IMR-90 (cell line): ENCODE results near the gene XDH. TPM values are rescaled to one million over a fixed set of nuclear protein-coding genes. Genes with fewer than 3 reads are reported as not detected.

ENCODE experiments used
- ATAC-seq: fragments of 200-7000 bp; cut with Tn5 transposase; 2 replicates; pipeline ENCODE4 v1.9.1; 2020; ENCODE audit warnings: low read depth, mild to moderate bottlenecking, moderate library complexity
- BruUV-seq: library from RNA; stranded (reverse); fragments of 400-500 nt; replicated peaks from 2 replicates; lab custom pipeline; 2021; lab: Mats Ljungman, UMichigan
- CTCF ChIA-PET: fragments of 300-600 bp; formaldehyde crosslinking; extraction: SDS; loops from one replicate; lab custom pipeline; 2021; ENCODE audit warnings: antibody characterized with exemption; lab: Yijun Ruan, JAX
- POLR2A ChIA-PET: fragments of 300-600 bp; sonication (Branson Sonifier 250); formaldehyde crosslinking; loops from one replicate; lab custom pipeline; 2022; ENCODE audit warnings: antibody characterized with exemption; ENCODE audit not compliant: unreplicated experiment; lab: Charles Lee
- DNase-seq: peaks from one replicate; pipeline ENCODE4 v3.0.0; 2013
- H2AFZ ChIP-seq: replicated peaks from 2 replicates; pipeline ENCODE3; 2013; ENCODE audit warnings: low read length, mild to moderate bottlenecking; ENCODE audit not compliant: poor library complexity
- H2AK5ac ChIP-seq: 2 replicates; pipeline ENCODE4 v1.6.1; 2013; ENCODE audit warnings: low read depth, low read length, inconsistent platforms
- H2AK9ac ChIP-seq: replicated peaks from 2 replicates; pipeline ENCODE3; 2013; ENCODE audit warnings: mild to moderate bottlenecking, low read depth, low read length, moderate library complexity; ENCODE audit not compliant: poor library complexity
- H2BK120ac ChIP-seq: 2 replicates; pipeline ENCODE4 v1.6.1; 2013; ENCODE audit warnings: low read depth, low read length, inconsistent platforms
- H2BK15ac ChIP-seq: 3 replicates; pipeline ENCODE4 v1.6.1; 2013; ENCODE audit warnings: low read depth, low read length, inconsistent platforms
- H2BK20ac ChIP-seq: 2 replicates; pipeline ENCODE4 v1.6.1; 2013; ENCODE audit warnings: low read depth, mild to moderate bottlenecking, inconsistent platforms, low read length, moderate library complexity
- H2BK5ac ChIP-seq: 2 replicates; pipeline ENCODE4 v1.6.1; 2013; ENCODE audit warnings: mild to moderate bottlenecking, low read depth, low read length, inconsistent platforms; ENCODE audit not compliant: poor library complexity, severe bottlenecking
- H3K14ac ChIP-seq: replicated peaks from 2 replicates; pipeline ENCODE4 v1.6.1; 2013; ENCODE audit warnings: low read depth, low read length, inconsistent platforms
- H3K18ac ChIP-seq: 2 replicates; pipeline ENCODE4 v1.6.1; 2013; ENCODE audit warnings: low read depth, low read length, control low read depth
- H3K23ac ChIP-seq: 2 replicates; pipeline ENCODE4 v1.6.1; 2013; ENCODE audit warnings: low read depth, low read length, inconsistent platforms
- H3K27ac ChIP-seq: 2 replicates; pipeline ENCODE4 v1.5.1; 2013; ENCODE audit warnings: mild to moderate bottlenecking, control low read depth, low read length; ENCODE audit not compliant: insufficient read depth
- H3K27me3 ChIP-seq: 2 replicates; pipeline ENCODE4 v1.6.1; 2013; ENCODE audit warnings: low read length; ENCODE audit not compliant: control insufficient read depth, insufficient read depth
- H3K36me3 ChIP-seq: 2 replicates; pipeline ENCODE4 v1.6.1; 2013; ENCODE audit warnings: low read length, mixed read lengths; ENCODE audit not compliant: control insufficient read depth, insufficient read depth
- H3K4ac ChIP-seq: 2 replicates; pipeline ENCODE4 v1.6.1; 2013; ENCODE audit warnings: low read depth, low read length, inconsistent platforms
- H3K4me1 ChIP-seq: 2 replicates; pipeline ENCODE4 v1.6.1; 2013; ENCODE audit warnings: low read length, mixed read lengths; ENCODE audit not compliant: control insufficient read depth, insufficient read depth
- H3K4me2 ChIP-seq: 2 replicates; pipeline ENCODE4 v1.6.1; 2013; ENCODE audit warnings: low read depth, mild to moderate bottlenecking, control low read depth, low read length, moderate library complexity
- H3K4me3 ChIP-seq: 2 replicates; pipeline ENCODE4 v1.5.1; 2013; ENCODE audit warnings: low read depth, mild to moderate bottlenecking, control low read depth, low read length, moderate library complexity; ENCODE audit not compliant: insufficient read depth
- H3K56ac ChIP-seq: 2 replicates; pipeline ENCODE4 v1.6.1; 2013; ENCODE audit warnings: low read length, inconsistent platforms; ENCODE audit not compliant: insufficient read depth; ENCODE audit errors: extremely low read depth
- H3K79me1 ChIP-seq, 2 experiments: 2 replicates each; pipeline ENCODE4 v1.6.1; 2013; ENCODE audit warnings: low read length in 2 of 2, inconsistent platforms in 1 of 2, low read depth in 1 of 2
- H3K9ac ChIP-seq: 2 replicates; pipeline ENCODE4 v1.6.1; 2013; ENCODE audit warnings: low read depth, low read length, control low read depth
- H3K9me1 ChIP-seq: 2 replicates; pipeline ENCODE4 v1.6.1; 2013; ENCODE audit warnings: low read length, inconsistent platforms; ENCODE audit not compliant: insufficient read depth
- H3K9me3 ChIP-seq: 2 replicates; pipeline ENCODE4 v1.6.1; 2013; ENCODE audit warnings: low read length; ENCODE audit not compliant: control insufficient read depth, insufficient read depth
- H4K20me1 ChIP-seq: 2 replicates; pipeline ENCODE4 v1.6.1; 2013; ENCODE audit warnings: low read length, inconsistent platforms; ENCODE audit not compliant: insufficient read depth
- H4K5ac ChIP-seq: 2 replicates; pipeline ENCODE4 v1.6.1; 2013; ENCODE audit warnings: mild to moderate bottlenecking, low read depth, low read length, control low read depth
- H4K8ac ChIP-seq, 2 experiments: 2 replicates each; pipeline ENCODE4 v1.6.1; 2013; ENCODE audit warnings: low read depth in 2 of 2, low read length in 2 of 2, control low read depth in 1 of 2, inconsistent platforms in 1 of 2
- H4K91ac ChIP-seq: 2 replicates; pipeline ENCODE4 v1.6.1; 2013; ENCODE audit warnings: low read depth, low read length, inconsistent platforms; ENCODE audit not compliant: insufficient read depth
- BHLHE40 ChIP-seq: fragments of 150-350 bp; IDR thresholded peaks from 2 replicates; pipeline ENCODE4 v1.6.1; 2016; ENCODE audit warnings: mild to moderate bottlenecking, low read depth, low read length
- CTCF ChIP-seq: conservative IDR thresholded peaks from 2 replicates; pipeline ENCODE4 v1.5.1; 2012; ENCODE audit warnings: mild to moderate bottlenecking, low read depth, low read length, improper control_type of control experiment
- MAFK ChIP-seq: IDR thresholded peaks from 2 replicates; pipeline ENCODE4 v1.6.1; 2012; ENCODE audit warnings: low read depth, low read length, improper control_type of control experiment
- MAZ ChIP-seq: IDR thresholded peaks from 2 replicates; pipeline ENCODE4 v1.6.1; 2012; ENCODE audit warnings: low read depth, mild to moderate bottlenecking, low read length, improper control_type of control experiment, moderate library complexity, borderline replicate concordance
- MXI1 ChIP-seq: IDR thresholded peaks from 2 replicates; pipeline ENCODE4 v1.6.1; 2012; ENCODE audit warnings: low read depth, mild to moderate bottlenecking, low read length, moderate library complexity, borderline replicate concordance
- POLR2A ChIP-seq: IDR thresholded peaks from 2 replicates; pipeline ENCODE4 v1.6.1; 2012; ENCODE audit warnings: mild to moderate bottlenecking, low read depth, low read length
- RCOR1 ChIP-seq: IDR thresholded peaks from 2 replicates; pipeline ENCODE4 v1.6.1; 2012; ENCODE audit warnings: mild to moderate bottlenecking, low read length, improper control_type of control experiment; ENCODE audit not compliant: insufficient replicate concordance
- RFX5 ChIP-seq: IDR thresholded peaks from 2 replicates; pipeline ENCODE4 v1.8.0; 2012; ENCODE audit warnings: low read depth, mild to moderate bottlenecking, low read length, moderate library complexity
- SMC3 ChIP-seq: fragments of 150-350 bp; IDR thresholded peaks from 2 replicates; pipeline ENCODE4 v1.6.1; 2016; ENCODE audit warnings: low read depth, mild to moderate bottlenecking, antibody characterized with exemption, low read length, moderate library complexity
- WGBS, 2 experiments: methylation state at CpG; one replicate each; pipeline versions ENCODE4 v1.1.5 to v1.1.7; 2013; ENCODE audit warnings: missing lambda C conversion rate in 2 of 2; ENCODE audit not compliant: insufficient read length in 1 of 2; ENCODE audit errors: extremely low coverage in 2 of 2; 5-methylcytosine and 5-hydroxymethylcytosine counted together
- dilution Hi-C: fragments of 300-500 bp; cut with HindIII; formaldehyde crosslinking; loops from one replicate; pipeline ENCODE4 v1.14.3; 2018; ENCODE audit warnings: low sequenced_read_pairs; ENCODE audit not compliant: unreplicated experiment
- in situ Hi-C: fragments of 300-500 bp; cut with MboI; formaldehyde crosslinking; loops from 3 replicates; pipeline ENCODE4 v1.14.3; 2019; ENCODE audit warnings: low sequenced_read_pairs, inconsistent platforms, mixed read lengths
- intact Hi-C: fragments of 100-400 bp; cut with micrococcal nuclease; formaldehyde crosslinking; loops from 2 replicates; pipeline ENCODE4 v1.10.0; 2022
- polyA plus RNA-seq, 3 experiments: library from polyadenylated mRNA; depleted of rRNA; stranded (reverse); fragments of >200 nt; gene quantifications; 2 replicates each; pipeline ENCODE4 v1.2.3, GENCODE V29; 2012; ENCODE audit warnings: low replicate concordance in 1 of 3
- total RNA-seq: library from RNA; depleted of rRNA; stranded (reverse); fragments of >200 nt; gene quantifications from 2 replicates; pipeline ENCODE4 v1.2.3, GENCODE V29; 2012

Gene XDH
- total and polyA plus RNA-seq, 2 of the 4 experiments (the other 2 are of a cell fraction), result 0.46 to 1.1 TPM

DNA sequence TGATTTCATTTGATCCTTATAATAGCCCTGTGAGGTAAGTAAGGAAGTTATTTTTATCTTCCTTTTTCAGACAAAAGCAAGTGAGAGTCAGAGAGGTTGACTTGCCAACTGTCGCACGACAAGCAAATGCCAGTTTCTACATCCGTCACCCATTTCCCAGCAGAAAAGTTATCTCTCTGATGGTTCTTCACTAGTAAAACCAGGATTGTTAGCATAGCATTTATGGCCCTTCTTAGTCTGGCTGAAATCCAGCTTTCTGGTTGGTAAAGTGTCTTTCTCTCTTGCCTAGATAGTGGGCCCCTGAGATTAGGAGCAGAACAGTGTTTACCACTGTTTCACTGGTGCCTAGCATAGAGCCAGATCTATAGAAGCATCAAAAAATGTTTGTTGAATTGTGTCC is 7.1 kb upstream of the XDH start:
- no TSS peak for BruUV-seq
- Histone ChIP-seq H3K23ac (no peak overlapping the region), H3K4me1 (no peaks in the 10 kb centered on the region), H2BK5ac (no peak overlapping the region), H3K79me1 (no peaks in the 10 kb centered on the region), H3K4me2 (no peak overlapping the region), H3K27ac (no peak overlapping the region), H2AFZ (no peak overlapping the region), H2BK120ac (no peak overlapping the region), H3K27me3 (peaks cover 2% of the 10 kb centered on the region; the same call in 1 of the 2 replicates), H2AK5ac (no peak overlapping the region), H3K9me3 (peaks cover 4% of the 10 kb centered on the region), H2BK20ac (no peak overlapping the region), H3K9me1 (no peaks in the 10 kb centered on the region), H3K14ac (no peak overlapping the region), H3K4ac (no peak overlapping the region), H4K5ac (no peak overlapping the region), H3K9ac (no peak overlapping the region), H2BK15ac (no peak overlapping the region), H4K8ac (no peak overlapping the region), H4K91ac (no peak overlapping the region), H3K56ac (no peak overlapping the region), H2AK9ac (no peak overlapping the region), H3K18ac (no peak overlapping the region), H3K4me3 (no peak overlapping the region), H4K20me1 (no peaks in the 10 kb centered on the region), H3K36me3 (no peaks in the 10 kb centered on the region)
- intact Hi-C loops, result no loop called here
- DNase-seq (no peak), ATAC-seq (no peak)
- CTCF ChIA-PET, result no interaction called here
- TF ChIP-seq POLR2A (no peak), RCOR1 (no peak), RFX5 (no peak), SMC3 (no peak), MXI1 (no peak), BHLHE40 (no peak), CTCF (no peak), MAFK (no peak), MAZ (no peak)
- POLR2A ChIA-PET, result no interaction called here
- in situ Hi-C loops, result no loop called here
- dilution Hi-C loops, result no loop called here
- WGBS, 2 experiments, result 83% methylated on average over 3 of the region's 3 CpGs; no CpG with 5 or more reads in 1 of the 2 experiments
